Fibroblast of villous mesenchyme (primary cell): ENCODE measurements around the gene RBM5. TPM values are rescaled to one million over a fixed set of nuclear protein-coding genes. Genes with fewer than 3 reads are reported as not detected.

Source experiments
- DNase-seq: peaks from one replicate; pipeline ENCODE4 v3.0.0-alpha.2; 2010; ENCODE audit warnings: low read depth
- H3K4me3 ChIP-seq: 2 replicates; pipeline ENCODE4 v1.5.1; 2011; ENCODE audit warnings: low read depth, mild to moderate bottlenecking, low read length
- total RNA-seq: library from RNA; depleted of rRNA; stranded (reverse); fragments of >200 nt; gene quantifications from 2 replicates; pipeline ENCODE4 v1.2.3, GENCODE V29; 2012
- TF ChIP-seq, protein P1 (sequence below): IDR thresholded peaks from 2 replicates; pipeline ENCODE4 v1.5.1; 2012; ENCODE audit warnings: low read depth, mild to moderate bottlenecking, low read length; ENCODE audit not compliant: insufficient read depth

Gene RBM5
- total RNA-seq, 1 donor: 192 TPM

DNA sequence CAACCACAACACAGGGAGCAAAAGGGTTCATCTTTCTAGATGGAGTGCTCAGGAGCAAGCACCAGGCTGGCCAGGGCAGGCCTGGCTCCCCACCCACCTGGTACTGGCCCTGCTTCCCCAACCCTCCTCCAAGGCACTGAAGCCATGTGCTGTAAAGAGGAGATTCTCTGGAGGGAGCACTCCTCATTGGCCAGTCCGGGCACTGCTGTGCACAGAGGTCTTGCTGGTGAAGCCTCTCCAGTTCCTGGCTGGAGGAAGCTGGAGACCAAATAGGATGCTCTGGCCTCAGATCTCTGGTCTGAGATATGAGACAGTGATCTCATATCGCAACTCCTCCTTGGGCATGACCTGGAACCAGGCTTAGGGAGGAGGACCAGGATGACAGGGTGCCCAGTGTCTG lies 58.7 kb downstream of the RBM5 start:
- DNase-seq: no peak
- no peak overlapping the region for H3K4me3 ChIP-seq
- TF ChIP-seq, protein P1, sequence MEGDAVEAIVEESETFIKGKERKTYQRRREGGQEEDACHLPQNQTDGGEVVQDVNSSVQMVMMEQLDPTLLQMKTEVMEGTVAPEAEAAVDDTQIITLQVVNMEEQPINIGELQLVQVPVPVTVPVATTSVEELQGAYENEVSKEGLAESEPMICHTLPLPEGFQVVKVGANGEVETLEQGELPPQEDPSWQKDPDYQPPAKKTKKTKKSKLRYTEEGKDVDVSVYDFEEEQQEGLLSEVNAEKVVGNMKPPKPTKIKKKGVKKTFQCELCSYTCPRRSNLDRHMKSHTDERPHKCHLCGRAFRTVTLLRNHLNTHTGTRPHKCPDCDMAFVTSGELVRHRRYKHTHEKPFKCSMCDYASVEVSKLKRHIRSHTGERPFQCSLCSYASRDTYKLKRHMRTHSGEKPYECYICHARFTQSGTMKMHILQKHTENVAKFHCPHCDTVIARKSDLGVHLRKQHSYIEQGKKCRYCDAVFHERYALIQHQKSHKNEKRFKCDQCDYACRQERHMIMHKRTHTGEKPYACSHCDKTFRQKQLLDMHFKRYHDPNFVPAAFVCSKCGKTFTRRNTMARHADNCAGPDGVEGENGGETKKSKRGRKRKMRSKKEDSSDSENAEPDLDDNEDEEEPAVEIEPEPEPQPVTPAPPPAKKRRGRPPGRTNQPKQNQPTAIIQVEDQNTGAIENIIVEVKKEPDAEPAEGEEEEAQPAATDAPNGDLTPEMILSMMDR: no peak

DNA sequence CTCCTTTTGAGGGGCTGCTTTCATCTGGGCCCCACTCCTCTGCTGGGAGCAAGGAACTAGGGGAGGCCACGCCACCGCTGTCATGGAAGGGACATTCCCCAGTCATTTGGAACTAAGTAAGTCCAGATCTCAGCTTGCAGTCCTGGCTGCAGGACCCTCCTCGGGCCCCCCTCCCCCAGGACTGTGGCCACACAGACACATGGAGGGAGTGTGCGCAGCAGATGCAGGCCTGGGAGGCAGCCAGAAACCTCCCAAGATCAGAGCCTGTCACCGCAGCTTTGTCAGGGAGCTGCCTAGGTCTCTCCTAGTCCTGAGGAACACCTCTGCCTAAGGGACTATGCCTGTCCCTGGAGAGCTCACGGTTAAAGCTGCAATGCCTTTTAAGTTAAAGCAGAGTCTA lies 59.1 kb downstream of the RBM5 start:
- no peak overlapping the region for H3K4me3 ChIP-seq
- no peak for DNase-seq
- TF ChIP-seq, protein P1: no peak

DNA sequence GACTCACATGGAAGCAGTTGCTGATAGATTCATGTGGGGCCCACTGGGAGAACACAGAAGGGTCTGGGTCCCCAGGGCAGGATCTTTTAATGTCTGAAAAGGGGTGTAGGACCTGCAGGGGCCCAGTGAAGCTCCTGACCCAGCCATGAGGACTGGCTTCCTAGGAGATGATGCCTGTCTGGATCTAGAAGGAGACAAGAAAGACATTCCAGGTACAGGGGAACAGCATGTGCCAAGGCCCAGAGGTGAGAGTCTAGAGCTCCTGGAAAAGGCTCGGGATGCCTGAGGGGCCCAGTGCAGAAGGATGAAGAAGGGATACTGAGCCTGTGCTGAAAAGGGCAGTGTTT lies 61.7 kb downstream of the RBM5 start:
- H3K4me3 ChIP-seq: no peak overlapping the region
- no peak for DNase-seq
- TF ChIP-seq, protein P1: no peak

DNA sequence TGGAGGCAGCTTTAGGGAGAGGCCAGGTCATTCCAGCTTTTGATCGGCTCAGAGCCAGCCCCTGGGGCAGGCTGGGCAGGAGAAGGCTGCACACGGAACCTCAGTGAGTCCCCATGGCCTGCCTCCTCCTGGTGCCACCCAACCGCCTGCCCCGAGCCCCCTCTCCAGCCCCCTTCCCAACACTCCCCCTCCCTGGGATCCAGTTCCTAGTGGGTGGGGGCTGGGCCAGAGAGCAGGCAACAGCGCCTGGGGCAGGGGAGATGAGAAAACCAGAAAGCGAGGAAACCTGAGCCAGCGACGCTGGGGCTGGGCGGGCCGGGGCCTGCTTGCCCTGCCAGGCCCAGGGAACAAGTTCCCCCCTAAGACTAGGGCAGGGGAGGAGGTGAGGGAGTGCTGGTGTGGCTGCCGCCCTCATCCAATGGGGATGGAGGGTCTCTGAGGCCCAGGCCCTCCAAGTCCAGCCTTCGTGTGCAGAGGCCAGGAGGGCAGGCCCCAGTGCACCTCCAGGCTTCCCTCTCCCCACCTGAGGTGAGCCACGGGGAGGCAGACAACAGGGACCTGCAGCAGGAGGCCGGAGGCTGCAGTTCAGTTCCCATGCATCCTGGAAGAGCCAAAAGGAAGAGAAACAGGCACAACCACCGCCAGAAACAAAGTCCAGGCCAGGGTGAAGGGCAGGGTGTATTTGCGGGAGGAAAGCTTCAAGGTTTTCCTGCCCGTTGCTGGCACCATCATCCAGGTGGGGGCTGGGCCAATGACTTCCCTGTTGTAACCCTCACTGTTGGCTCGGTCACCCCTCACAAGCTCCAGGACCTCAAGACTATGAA lies 62.4 kb downstream of the RBM5 start:
- no peak for DNase-seq
- H3K4me3 ChIP-seq: no peak overlapping the region
- TF ChIP-seq, protein P1: no peak

DNA sequence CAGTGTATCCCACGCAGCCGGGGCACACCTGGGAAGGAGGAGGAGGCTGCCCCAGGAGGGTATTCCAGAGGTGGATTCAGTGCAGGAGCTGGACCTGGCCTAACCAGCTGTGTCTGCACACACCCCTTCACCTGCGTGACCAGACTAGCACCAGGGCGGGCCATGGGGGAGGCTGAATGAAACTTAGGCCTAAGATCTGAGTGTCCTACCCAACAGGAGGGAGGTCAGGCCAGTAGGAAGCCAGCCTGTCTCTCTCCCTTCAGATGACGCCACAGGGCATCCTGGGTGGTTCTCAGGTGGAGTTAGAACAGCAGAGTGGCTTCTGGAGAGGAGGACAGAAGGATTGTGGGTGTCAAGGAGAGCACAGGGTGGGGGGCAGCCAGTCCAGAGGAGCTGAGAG lies 63.0 kb downstream of the RBM5 start:
- no peak for DNase-seq
- TF ChIP-seq, protein P1: no peak
- no peak overlapping the region for H3K4me3 ChIP-seq

DNA sequence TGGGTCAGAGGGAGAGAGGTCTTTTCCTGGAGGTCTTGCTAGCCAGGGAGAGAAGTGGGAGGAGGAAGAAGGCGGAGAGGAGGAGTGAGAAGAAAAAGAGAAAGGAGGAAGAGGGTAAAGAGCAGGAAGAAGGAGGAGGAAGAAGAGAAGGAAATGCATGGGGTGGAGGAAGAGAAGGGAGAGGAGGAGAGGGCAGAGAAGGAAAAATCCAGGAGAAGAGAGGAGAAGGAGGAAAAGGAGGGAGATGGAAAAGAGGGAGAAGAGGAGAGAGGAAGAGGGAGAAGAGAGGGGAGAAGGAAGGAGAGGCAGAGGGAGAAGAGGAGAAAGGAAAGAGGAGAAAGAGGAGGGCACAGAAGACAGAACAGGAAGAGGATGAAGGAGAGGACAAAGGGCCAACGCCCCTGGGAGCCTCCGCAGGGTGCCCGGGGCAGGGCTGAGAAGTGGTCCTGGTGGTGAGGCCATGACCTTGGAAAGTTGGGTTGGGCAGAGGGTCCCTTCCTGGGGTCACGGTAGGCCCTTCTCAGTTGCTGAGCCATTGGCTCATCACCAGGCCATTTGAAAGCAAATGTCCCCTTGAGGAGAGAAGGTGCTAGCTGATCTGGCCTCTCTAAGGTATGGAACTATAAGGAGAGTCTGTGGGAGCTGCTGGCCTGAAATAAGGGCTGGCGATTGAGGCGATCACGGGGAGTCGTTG lies 65.2 kb downstream of the RBM5 start:
- no peak overlapping the region for H3K4me3 ChIP-seq
- TF ChIP-seq, protein P1: no peak
- DNase-seq: no peak

DNA sequence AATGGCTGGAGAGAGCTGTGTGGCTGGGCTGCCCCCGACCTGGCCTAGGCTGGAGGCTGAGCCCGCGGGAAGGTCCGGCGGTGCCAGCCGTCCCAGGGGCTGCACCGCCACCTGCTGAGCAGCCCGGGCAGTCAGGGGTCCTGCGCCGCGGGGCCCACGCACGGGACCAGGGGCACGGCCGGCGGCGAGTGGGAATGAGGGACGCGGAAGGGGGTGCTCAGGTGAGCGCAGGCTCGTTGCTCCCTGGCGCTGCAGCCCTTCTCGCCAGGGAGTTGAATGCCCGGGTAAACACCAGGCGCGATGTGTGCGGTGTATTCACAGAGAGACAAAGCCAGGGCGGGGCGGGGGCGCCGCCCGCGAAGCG lies 65.7 kb downstream of the RBM5 start:
- DNase-seq: no peak
- TF ChIP-seq, protein P1: peak; percentile 17
- H3K4me3 ChIP-seq: no peak overlapping the region
